Stimulated activated CD8-positive, alpha-beta memory T cell treated with anti-CD3 and anti-CD28 coated beads, Interleukin-2, amount 100 ng/mL, for 48 hours (primary cell): ENCODE data around the gene TMIGD1.
"Not testable (repeated sequence)": the region's sequence is repeated elsewhere in the genome, so short reads cannot be mapped to it uniquely, and the experiment has no call there.

ENCODE experiments used
- DNase-seq, 2 donors: peaks; one replicate each; pipeline ENCODE4 v3.0.0-alpha.2; 2020; ENCODE audit warnings: low read depth in 2 of 2

TMIGD1 gene

DNA sequence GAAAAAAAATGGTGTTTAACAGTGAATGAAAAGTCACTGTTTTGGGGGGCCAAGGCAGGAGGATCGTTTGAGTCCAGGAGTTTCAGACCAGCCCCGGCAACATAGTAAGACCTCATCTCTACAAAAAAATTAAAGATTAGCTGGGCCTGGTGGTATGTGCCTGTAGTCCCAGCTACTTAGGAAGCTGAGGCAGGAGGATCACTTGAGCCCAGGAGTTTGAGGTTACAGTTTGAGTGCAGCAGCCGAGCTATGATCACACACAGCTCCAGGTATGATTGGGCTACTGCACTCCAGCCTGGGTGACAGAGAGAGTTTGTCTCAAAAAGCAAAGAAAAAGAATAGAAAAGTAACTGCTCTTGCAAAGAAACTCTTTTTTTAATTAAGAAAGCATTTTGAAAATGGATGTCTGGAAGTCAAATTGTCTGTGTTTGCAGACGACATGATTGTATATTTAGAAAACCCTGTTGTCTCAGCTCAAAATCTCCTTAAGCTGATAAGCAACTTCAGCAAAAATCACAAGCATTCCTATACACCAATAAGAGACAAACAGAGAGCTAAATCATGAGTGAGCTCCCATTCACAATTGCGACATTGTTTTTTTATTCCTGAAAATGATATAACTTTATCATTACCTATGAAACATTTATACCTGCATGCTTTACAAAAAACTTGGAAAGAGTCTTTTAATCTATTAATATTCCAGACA is 24.4 kb upstream of the TMIGD1 start:
- DNase-seq, result no peak

GRCh38 chr17:30357476-30357875 is 23.6 kb upstream of the TMIGD1 start:
- no peak for DNase-seq

GRCh38 chr17:30354701-30355100 is 20.8 kb upstream of the TMIGD1 start:
- DNase-seq, result no peak

DNA sequence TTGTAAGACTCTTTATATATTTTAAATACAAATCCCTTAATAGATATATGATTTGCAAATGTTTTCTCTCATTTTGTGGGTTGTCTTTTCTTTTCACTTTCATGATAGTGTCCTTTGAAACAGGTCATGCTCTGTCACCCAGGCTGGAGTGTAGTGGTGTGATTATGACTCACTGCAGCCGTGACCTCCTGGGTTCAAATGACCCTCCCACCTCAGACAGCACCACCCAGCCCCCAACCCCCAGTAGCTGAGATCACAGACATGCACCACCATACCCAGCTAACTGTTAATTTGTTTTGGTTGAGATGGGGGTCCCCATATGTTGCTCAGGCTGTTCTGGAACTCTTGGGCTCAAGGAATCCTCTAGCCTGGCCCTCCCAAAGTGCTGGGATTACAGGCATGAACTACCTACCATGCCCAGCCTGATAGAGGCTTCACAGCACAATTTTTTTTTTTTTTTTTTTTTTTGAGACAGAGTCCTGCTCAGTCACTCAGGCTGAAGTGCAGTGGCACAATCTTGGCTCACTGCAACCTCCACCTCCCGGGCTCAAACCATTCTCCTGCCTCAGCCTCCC is 18.5 kb upstream of the TMIGD1 start:
- no peak for DNase-seq

- no peak for DNase-seq
Observed at GRCh38 chr17:30351735-30352134, 17.9 kb upstream of the TMIGD1 start.

GRCh38 chr17:30351263-30351662 is 17.4 kb upstream of the TMIGD1 start:
- not testable (repeated sequence) for DNase-seq

DNA sequence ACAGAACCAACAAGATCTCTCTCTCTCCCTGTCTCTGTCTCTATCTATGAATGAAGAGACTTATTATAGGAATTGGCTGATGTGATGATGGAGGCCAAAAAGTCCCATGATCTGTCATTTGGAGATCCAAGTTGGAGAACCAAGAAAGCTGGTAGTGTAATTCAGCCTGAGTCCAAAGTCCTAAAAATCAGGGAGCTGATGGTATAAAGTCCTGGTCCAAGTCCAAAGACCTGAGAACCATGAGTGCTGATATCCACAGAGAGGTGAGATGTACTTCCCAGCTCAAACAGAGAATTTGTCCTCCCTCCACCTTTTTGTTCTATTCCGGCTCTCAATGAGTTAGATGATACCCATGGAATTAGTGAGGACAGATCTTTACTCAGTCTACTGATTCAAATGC is 15.4 kb upstream of the TMIGD1 start:
- DNase-seq, result no peak

- no peak for DNase-seq
Observed at GRCh38 chr17:30347488-30347887, 13.6 kb upstream of the TMIGD1 start.

DNA sequence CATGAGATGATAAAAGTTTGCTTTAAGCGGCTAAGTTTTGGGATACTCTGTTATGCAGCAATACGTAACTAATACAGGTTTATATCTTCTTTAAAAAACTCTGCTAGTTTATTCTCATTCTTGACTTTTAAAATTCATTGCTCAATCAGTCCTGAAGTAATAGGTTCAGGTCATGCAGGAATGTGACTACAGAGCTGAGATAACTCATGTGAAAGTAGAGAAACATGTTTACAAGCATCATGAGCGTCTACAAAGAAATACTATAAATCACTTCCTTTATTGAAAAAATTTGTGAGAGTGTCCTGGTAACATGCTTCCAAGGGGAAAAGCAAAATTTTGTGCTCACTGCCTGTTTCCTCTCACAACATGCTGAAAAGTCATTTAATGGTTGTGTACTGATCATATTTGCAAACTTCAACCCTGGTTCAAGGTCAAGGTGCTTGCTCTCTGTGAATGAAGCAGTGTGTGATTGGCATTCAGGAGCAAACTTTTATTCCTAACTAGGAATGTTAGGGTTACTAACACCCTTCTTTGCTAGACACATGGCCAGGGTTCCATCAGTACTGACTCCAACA is 12.5 kb upstream of the TMIGD1 start:
- no peak for DNase-seq

GRCh38 chr17:30345527-30346075 is 11.7 kb upstream of the TMIGD1 start:
- DNase-seq, result no peak

DNA sequence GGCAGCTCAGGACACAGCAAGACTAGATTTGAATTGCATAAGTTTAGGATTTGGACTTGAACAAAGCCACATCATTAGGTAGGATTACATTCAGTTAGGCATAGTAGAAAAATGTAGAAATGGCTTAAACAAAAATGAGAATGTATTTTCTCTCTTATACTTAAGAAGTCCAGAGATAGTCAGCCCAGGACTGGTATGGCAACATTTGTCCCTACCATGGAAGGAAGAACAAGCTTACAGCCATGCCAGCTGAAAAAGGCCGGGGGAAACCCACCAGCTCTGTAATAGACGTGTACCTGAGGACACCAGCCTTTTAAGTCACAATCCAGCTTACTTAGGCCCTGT is 11.2 kb upstream of the TMIGD1 start:
- no peak for DNase-seq

- DNase-seq, result no peak
Observed at GRCh38 chr17:30344283-30345088, 10.6 kb upstream of the TMIGD1 start.

- DNase-seq, result no peak
Observed at GRCh38 chr17:30343796-30344195, 9.9 kb upstream of the TMIGD1 start.

DNA sequence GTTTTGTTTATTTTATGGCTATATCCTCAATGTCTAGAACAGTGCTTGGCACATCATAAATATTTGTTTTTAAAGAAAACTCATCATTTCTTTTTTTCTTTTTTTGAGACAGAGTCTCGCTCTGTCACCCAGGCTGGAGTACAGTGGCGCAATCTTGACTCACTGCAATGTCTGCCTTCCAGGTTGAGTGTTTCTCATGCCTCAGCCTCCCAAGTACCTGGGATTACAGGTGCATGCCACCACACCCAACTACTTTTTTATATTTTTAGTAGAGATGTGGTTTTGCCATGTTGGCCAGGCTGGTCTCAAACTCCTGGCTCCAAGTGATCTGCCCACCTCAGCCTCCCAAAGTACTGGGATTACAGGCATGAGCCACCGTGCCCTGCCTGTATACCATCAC is 9.4 kb upstream of the TMIGD1 start:
- DNase-seq, result not testable (repeated sequence)

DNA sequence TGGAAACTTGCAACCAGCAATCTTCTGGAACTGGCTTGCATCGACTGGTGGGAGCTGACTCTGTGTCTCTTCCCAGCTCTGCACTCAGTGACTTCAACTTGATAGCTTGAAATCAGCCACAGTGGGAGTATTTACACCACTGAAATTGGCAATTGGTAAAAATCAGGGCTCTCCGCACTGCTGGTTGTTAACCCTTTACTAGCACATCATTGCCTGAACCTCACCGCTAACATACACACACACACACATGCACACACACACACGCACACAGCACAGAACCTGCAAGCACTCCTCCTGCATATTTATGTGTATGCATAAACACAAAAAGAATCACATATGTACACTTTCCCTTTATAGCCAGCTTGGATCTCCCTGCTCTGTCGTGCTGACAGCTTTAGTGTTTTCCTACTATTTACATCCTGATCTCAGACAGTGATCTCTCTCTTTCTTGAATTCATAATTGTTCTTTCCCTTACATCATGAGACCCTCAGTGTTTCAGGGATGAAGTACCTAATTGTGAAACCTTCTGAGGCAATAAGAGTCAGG is 7.9 kb upstream of the TMIGD1 start:
- DNase-seq, result no peak

DNA sequence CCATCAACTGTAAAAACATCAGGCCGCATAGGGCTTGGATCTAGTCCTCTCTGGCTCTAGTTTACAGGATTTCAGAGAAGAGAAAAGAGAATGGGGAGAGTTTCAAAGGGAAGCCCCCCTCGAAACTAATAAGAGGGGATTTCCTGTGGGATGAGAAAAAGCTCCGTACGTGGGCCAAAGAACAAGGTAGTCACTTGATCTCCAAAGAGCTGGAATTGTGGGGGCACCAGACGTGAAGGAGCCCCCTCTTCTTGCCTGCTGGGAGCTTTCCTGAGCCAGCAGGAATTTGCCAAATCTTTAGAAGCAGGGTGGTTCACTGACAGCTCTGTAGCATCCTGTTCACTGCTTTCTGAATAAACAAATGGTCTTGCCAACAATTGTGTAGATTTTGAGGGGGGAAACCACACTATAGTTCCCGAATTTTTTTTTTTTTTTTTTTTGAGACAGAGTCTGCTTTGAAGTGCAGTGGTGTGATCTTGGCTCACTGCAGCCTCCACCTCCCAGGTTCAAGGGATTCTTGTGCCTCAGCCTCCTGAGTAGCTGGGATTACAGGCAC is 7.0 kb upstream of the TMIGD1 start:
- DNase-seq, result no peak

DNA sequence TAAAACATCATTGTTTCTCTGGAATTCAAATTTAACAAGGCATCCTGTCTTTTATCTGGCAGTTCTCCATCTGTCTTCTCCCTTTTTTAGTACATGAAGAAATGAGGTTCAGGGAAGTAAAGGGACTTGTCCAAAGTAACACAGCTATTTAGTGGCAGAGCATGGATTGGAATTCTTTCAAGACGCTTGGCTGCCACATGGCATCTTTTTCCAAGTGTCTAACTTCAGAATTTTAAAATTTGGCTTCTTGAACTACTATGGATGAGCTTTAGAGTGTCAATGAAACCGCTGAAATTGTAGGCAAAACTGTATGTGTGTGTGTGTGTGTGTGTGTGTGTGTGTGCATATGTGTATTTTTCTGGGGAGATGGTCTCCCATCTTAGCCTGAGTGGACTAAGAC is 5.2 kb upstream of the TMIGD1 start:
- no peak for DNase-seq

DNA sequence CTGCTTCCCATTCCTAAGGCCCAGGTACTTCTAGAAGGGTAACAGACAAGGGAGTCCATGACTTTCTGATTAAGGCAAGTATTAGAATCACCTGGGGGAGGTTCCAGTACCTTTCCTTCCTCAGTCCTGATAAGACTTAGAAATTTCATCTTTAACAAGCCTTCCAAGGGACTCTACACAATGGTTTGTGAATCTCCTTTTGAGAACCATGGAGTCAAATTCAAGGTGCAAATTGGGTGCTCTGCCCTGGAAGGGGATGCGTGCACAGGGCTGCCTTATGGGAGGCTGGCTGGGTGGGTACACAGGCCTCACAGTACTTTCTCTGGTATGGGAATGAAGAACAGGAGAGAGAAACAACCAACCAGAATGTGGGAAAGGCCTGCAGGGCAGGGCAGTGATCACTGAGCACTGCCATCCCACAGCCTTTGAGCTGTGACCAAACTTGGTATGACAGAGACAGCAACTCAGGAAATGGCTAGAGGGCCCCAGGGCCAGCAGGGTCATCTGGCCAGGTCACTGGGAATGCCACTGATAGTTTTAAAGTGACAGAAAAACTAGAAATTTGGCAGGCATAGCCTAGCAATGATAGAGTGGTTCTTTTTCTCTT is 3.6 kb upstream of the TMIGD1 start:
- no peak for DNase-seq

GRCh38 chr17:30336369-30337171 is 2.7 kb upstream of the TMIGD1 start:
- DNase-seq, result peak in 1 of 2 donors; percentile 20

- DNase-seq, result no peak
Observed at GRCh38 chr17:30334421-30334820, 564 bp upstream of the TMIGD1 start.
